ENCODE measurements around the gene ZBTB4. TPM values are rescaled to one million over a fixed set of nuclear protein-coding genes. Genes with fewer than 3 reads are reported as not detected.

Gene ZBTB4
- total RNA-seq, 1 donor from 2014 or later, result 31.2 TPM

DNA sequence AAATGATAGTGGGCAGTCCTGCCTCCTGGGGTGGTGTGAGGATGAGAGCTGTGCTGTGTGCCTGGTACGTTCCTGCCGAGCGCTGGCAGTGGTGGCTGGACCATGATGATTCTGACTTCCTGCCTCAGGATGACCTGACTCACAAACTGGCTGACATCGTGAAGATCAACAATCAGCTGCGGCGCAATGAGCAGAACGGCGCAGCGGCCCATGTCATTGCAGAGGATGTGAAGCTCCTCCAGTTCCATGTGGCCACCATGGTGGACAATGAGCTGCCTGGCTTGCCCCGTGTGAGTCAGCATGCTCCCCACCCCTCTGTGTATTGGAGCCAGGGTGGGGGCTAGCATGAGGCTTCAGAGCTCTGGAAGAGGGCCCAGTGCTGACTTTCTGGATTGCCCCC, 17.8 kb upstream of the ZBTB4 start:
- Mint-ChIP-seq H3K4me1 (ENCODE audit: low read depth, unreplicated experiment) (peaks cover 7% of the 10 kb centered on the region), H3K27ac (ENCODE audit: unreplicated experiment) (no peak overlapping the region), H3K9me3 (ENCODE audit: unreplicated experiment) (no peaks in the 10 kb centered on the region), H3K36me3 (ENCODE audit: low read depth, unreplicated experiment) (peaks cover 39% of the 10 kb centered on the region), H3K4me3 (ENCODE audit: unreplicated experiment) (no peak overlapping the region), H3K27me3 (ENCODE audit: low read depth, unreplicated experiment) (no peaks in the 10 kb centered on the region)
- Histone ChIP-seq H3K4me1 (ENCODE audit: insufficient read depth, low read length) (no peaks in the 10 kb centered on the region), H3K79me2 (ENCODE audit: insufficient read depth, low read length) (peaks cover 68% of the 10 kb centered on the region), H3K27me3 (ENCODE audit: insufficient read depth, low read length) (no peaks in the 10 kb centered on the region), H3K9ac (ENCODE audit: low read length) (no peak overlapping the region), H3K27ac (ENCODE audit: low read depth, low read length) (no peak overlapping the region), H4K20me1 (ENCODE audit: insufficient read depth, low read length) (peaks cover 88% of the 10 kb centered on the region), H3K36me3 (ENCODE audit: insufficient read depth, low read length) (peaks cover 62% of the 10 kb centered on the region), H3K4me2 (ENCODE audit: low read length) (no peak overlapping the region), H3K9me3 (ENCODE audit: insufficient read depth, low read depth, low read length) (no peaks in the 10 kb centered on the region), H2AFZ (ENCODE audit: low read depth, low read length) (no peak overlapping the region), H3K4me3 (ENCODE audit: insufficient read depth, low read depth, low read length) (no peak overlapping the region)
- FAIRE-seq (no peak), DNase-seq (ENCODE audit: low read depth) (no peak)
- TF ChIP-seq, protein P1, sequence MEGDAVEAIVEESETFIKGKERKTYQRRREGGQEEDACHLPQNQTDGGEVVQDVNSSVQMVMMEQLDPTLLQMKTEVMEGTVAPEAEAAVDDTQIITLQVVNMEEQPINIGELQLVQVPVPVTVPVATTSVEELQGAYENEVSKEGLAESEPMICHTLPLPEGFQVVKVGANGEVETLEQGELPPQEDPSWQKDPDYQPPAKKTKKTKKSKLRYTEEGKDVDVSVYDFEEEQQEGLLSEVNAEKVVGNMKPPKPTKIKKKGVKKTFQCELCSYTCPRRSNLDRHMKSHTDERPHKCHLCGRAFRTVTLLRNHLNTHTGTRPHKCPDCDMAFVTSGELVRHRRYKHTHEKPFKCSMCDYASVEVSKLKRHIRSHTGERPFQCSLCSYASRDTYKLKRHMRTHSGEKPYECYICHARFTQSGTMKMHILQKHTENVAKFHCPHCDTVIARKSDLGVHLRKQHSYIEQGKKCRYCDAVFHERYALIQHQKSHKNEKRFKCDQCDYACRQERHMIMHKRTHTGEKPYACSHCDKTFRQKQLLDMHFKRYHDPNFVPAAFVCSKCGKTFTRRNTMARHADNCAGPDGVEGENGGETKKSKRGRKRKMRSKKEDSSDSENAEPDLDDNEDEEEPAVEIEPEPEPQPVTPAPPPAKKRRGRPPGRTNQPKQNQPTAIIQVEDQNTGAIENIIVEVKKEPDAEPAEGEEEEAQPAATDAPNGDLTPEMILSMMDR (IDR thresholded peaks at IDR 0.05; ENCODE audit: insufficient read depth, low read depth, low read length), result no peak
- TF ChIP-seq EZH2 (IDR thresholded peaks at IDR 0.05; ENCODE audit: insufficient read depth, low read length), result no peak

DNA sequence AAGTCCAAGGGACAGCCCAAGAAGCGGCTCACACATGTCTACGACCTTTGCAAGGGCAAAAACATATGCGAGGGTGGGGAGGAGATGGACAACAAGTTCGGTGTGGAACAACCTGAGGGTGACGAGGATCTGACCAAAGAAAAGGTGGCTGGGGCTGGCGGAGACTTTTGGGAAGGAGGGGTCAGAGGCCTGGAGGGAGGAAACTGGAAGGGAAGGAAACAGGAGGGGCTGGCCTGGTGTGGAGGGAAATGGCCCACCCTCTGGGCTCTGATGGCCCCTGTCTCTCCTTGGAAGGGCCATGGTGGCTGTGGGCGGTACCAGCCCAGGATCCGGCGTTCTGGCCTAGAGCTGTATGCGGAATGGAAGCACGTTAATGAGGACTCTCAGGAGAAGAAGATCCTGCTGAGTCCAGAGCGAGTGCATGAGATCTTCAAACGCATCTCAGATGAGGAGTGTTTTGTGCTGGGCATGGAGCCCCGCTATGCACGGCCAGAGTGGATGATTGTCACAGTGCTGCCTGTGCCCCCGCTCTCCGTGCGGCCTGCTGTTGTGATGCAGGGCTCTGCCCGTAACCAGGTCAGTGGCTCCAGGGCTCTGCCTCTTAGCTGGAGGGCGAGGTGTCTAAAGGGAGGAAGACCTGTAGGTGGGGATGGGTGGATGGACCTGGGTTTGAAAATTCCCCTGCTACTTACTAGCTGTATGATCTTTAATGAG, 17.2 kb upstream of the ZBTB4 start:
- Mint-ChIP-seq H3K27ac (ENCODE audit: unreplicated experiment) (peak overlapping the region; percentile 6), H3K36me3 (ENCODE audit: low read depth, unreplicated experiment) (peaks cover 42% of the 10 kb centered on the region), H3K27me3 (ENCODE audit: low read depth, unreplicated experiment) (no peaks in the 10 kb centered on the region), H3K9me3 (ENCODE audit: unreplicated experiment) (no peaks in the 10 kb centered on the region), H3K4me1 (ENCODE audit: low read depth, unreplicated experiment) (peaks cover 9% of the 10 kb centered on the region), H3K4me3 (ENCODE audit: unreplicated experiment) (peak overlapping the region; percentile 17)
- Histone ChIP-seq H3K79me2 (ENCODE audit: insufficient read depth, low read length) (peaks cover 74% of the 10 kb centered on the region), H3K9ac (ENCODE audit: low read length) (no peak overlapping the region), H2AFZ (ENCODE audit: low read depth, low read length) (no peak overlapping the region), H3K4me2 (ENCODE audit: low read length) (no peak overlapping the region), H3K27me3 (ENCODE audit: insufficient read depth, low read length) (no peaks in the 10 kb centered on the region), H3K9me3 (ENCODE audit: insufficient read depth, low read depth, low read length) (no peaks in the 10 kb centered on the region), H3K4me1 (ENCODE audit: insufficient read depth, low read length) (no peaks in the 10 kb centered on the region), H4K20me1 (ENCODE audit: insufficient read depth, low read length) (peaks cover 88% of the 10 kb centered on the region), H3K27ac (ENCODE audit: low read depth, low read length) (no peak overlapping the region), H3K36me3 (ENCODE audit: insufficient read depth, low read length) (peaks cover 56% of the 10 kb centered on the region), H3K4me3 (ENCODE audit: insufficient read depth, low read depth, low read length) (no peak overlapping the region)
- DNase-seq (ENCODE audit: low read depth), result no peak
- TF ChIP-seq, protein P1 (IDR thresholded peaks at IDR 0.05; ENCODE audit: insufficient read depth, low read depth, low read length), result no peak
- no peak for TF ChIP-seq EZH2 (IDR thresholded peaks at IDR 0.05; ENCODE audit: insufficient read depth, low read length)
- FAIRE-seq, result no peak

DNA sequence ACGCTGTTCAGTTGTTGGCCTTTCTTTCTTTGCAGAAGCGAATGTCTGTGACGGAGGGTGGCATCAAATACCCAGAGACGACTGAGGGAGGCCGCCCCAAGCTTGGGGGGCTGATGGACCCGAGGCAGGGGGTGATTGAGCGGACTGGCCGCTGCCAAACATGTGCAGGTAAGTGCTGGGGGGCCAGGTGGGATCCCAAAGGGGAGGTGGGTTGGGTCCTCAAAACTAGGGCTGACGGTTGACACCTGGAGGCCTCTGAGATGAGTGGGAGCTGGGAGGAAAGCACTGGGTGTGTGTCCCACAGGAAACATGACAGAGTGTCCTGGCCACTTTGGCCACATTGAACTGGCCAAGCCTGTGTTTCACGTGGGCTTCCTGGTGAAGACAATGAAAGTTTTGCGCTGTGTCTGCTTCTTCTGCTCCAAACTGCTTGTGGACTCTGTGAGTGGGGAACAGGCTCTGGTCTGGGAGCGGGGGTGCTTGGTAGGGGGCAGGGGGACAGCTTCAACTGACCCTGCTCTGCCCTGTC, 16.5 kb upstream of the ZBTB4 start:
- H3K27ac Mint-ChIP-seq (ENCODE audit: unreplicated experiment), result no peak overlapping the region

More for the DNA sequence above, 16.5 kb upstream of the ZBTB4 start:
- Histone ChIP-seq H3K27me3 (ENCODE audit: insufficient read depth, low read length) (no peaks in the 10 kb centered on the region), H4K20me1 (ENCODE audit: insufficient read depth, low read length) (peaks cover 88% of the 10 kb centered on the region), H3K9me3 (ENCODE audit: insufficient read depth, low read depth, low read length) (no peaks in the 10 kb centered on the region), H3K9ac (ENCODE audit: low read length) (no peak overlapping the region), H3K36me3 (ENCODE audit: insufficient read depth, low read length) (peaks cover 50% of the 10 kb centered on the region), H3K4me1 (ENCODE audit: insufficient read depth, low read length) (no peaks in the 10 kb centered on the region), H3K79me2 (ENCODE audit: insufficient read depth, low read length) (peaks cover 77% of the 10 kb centered on the region), H3K4me2 (ENCODE audit: low read length) (no peak overlapping the region), H3K27ac (ENCODE audit: low read depth, low read length) (no peak overlapping the region), H3K4me3 (ENCODE audit: insufficient read depth, low read depth, low read length) (no peak overlapping the region), H2AFZ (ENCODE audit: low read depth, low read length) (no peak overlapping the region)
- TF ChIP-seq, protein P1 (IDR thresholded peaks at IDR 0.05; ENCODE audit: insufficient read depth, low read depth, low read length), result no peak
- no peak for TF ChIP-seq EZH2 (IDR thresholded peaks at IDR 0.05; ENCODE audit: insufficient read depth, low read length)
- no peak for FAIRE-seq
- peaks cover 38% of the 10 kb centered on the region for H3K36me3 Mint-ChIP-seq (ENCODE audit: low read depth, unreplicated experiment)
- H3K27me3 Mint-ChIP-seq (ENCODE audit: low read depth, unreplicated experiment), result no peaks in the 10 kb centered on the region
- H3K4me3 Mint-ChIP-seq (ENCODE audit: unreplicated experiment), result peak overlapping the region; percentile 14
- DNase-seq (ENCODE audit: low read depth), result no peak
- H3K4me1 Mint-ChIP-seq (ENCODE audit: low read depth, unreplicated experiment), result peaks cover 11% of the 10 kb centered on the region
- no peaks in the 10 kb centered on the region for H3K9me3 Mint-ChIP-seq (ENCODE audit: unreplicated experiment)
